Keratinocyte (primary cell): ENCODE results near the gene PPP2CA.

Source experiments
- EZH2 ChIP-seq: IDR thresholded peaks from one replicate; pipeline ENCODE4 v1.6.1; 2012; ENCODE audit warnings: inconsistent platforms, mild to moderate bottlenecking, low read length, moderate library complexity
- TF ChIP-seq, protein P1 (sequence below), 3 experiments: IDR thresholded peaks in 1 of 3; conservative IDR thresholded peaks in 1 of 3; optimal IDR thresholded peaks in 1 of 3; 2 replicates in 2 of 3; 3 replicates in 1 of 3; pipeline versions ENCODE3 to v1.5.1; 2011; ENCODE audit warnings: low read length in 3 of 3, mild to moderate bottlenecking in 3 of 3, moderate library complexity in 2 of 3, control low read depth in 1 of 3, inconsistent platforms in 1 of 3; ENCODE audit not compliant: insufficient read depth in 2 of 3; ENCODE audit errors: extremely low read depth in 1 of 3

DNA sequence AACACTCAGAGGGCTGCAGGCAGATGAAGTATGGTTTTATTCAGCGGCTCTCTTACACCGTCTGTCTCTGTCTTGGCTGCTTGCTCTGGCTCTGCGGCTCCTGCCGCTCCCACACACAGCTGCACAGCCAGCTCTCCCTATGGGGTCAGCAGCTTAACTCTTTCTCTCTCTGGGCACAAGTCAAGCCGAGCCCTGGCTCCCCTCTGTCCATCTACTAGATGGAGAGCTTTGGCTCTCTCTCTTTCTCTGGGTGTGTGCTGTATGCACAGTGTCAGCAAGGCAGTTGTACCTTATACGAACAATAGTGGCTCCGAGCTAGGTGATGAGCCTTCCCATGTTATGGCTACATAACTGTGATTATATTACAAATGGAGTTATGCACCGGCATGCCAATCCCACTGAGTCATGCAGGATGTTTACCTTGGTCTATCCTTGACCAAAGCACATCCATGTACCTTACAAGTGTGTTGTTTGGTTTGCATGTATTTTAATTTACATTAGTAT is 19.3 kb upstream of the PPP2CA start:
- TF ChIP-seq, protein P1, sequence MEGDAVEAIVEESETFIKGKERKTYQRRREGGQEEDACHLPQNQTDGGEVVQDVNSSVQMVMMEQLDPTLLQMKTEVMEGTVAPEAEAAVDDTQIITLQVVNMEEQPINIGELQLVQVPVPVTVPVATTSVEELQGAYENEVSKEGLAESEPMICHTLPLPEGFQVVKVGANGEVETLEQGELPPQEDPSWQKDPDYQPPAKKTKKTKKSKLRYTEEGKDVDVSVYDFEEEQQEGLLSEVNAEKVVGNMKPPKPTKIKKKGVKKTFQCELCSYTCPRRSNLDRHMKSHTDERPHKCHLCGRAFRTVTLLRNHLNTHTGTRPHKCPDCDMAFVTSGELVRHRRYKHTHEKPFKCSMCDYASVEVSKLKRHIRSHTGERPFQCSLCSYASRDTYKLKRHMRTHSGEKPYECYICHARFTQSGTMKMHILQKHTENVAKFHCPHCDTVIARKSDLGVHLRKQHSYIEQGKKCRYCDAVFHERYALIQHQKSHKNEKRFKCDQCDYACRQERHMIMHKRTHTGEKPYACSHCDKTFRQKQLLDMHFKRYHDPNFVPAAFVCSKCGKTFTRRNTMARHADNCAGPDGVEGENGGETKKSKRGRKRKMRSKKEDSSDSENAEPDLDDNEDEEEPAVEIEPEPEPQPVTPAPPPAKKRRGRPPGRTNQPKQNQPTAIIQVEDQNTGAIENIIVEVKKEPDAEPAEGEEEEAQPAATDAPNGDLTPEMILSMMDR (optimal IDR thresholded peaks at IDR 0.05 in 1 of 3, IDR thresholded peaks at IDR 0.05 in 1 of 3, conservative IDR thresholded peaks at IDR 0.05 in 1 of 3; ENCODE audit: extremely low read depth in 1 of 3, insufficient read depth in 2 of 3, low read length in 3 of 3): no peak
- no peak for TF ChIP-seq EZH2
